Amygdala (tissue), 56 donors: ENCODE results near the gene LSM5.
"Not testable (repeated sequence)": the region's sequence is repeated elsewhere in the genome, so short reads cannot be mapped to it uniquely, and the experiment has no call there.

ENCODE experiments used
- DNase-seq, 56 donors: peaks; one replicate each; lab custom pipeline; 2025; lab: John Stamatoyannopoulos, UW

The LSM5 gene

DNA sequence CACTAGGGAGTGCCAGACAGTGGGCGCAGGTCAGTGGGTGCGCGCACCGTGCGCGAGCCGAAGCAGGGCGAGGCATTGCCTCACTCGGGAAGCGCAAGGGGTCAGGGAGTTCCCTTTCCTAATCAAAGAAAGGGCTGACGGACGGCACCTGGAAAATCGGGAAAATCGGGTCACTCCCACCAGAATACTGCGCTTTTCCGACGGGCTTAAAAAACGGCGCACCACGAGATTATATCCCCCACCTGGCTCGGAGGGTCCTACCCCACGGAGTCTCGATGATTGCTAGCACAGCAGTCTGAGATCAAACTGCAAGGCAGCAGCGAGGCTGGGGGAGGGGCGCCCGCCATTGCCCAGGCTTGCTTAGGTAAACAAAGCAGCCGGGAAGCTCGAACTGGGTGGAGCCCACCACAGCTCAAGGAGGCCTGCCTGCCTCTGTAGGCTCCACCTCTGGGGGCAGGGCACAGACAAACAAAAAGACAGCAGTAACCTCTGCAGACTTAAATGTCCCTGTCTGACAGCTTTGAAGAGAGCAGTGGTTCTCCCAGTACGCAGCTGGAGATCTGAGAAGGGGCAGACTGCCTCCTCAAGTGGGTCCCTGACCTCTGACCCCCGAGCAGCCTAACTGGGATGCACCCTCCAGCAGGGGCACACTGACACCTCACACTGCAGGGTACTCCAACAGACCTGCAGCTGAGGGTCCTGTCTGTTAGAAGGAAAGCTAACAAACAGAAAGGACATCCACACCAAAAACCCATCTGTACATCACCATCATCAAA lies 25.4 kb downstream of the LSM5 start:
- not testable (repeated sequence) for DNase-seq

DNA sequence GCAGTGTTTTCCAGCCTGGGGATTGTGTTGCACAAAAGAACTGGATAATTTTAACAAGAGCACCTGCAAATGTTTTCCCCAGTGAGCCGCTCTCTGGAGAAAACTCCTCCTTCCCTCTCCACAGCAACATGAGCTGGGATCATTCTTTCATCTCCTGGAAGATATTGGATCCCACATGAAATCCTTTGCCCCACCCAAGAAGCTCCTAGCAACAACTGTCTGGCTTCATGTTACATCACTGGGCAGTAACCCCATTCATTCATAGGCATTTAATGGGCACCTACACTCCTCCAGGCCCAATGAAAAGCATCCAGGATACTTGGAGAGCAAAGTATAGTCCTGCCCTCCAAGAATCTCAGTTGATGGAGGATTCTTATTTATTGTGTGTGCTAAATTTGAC lies 27.2 kb downstream of the LSM5 start:
- no peak for DNase-seq

GRCh38 chr7:32462451-32462850 lies 27.7 kb downstream of the LSM5 start:
- no peak for DNase-seq

- DNase-seq: no peak
Measured at GRCh38 chr7:32461484-32461883, 28.7 kb downstream of the LSM5 start.

- DNase-seq: no peak
Measured at GRCh38 chr7:32459788-32460187, 30.4 kb downstream of the LSM5 start.

GRCh38 chr7:32458025-32458424 lies 32.2 kb downstream of the LSM5 start:
- DNase-seq: no peak

DNA sequence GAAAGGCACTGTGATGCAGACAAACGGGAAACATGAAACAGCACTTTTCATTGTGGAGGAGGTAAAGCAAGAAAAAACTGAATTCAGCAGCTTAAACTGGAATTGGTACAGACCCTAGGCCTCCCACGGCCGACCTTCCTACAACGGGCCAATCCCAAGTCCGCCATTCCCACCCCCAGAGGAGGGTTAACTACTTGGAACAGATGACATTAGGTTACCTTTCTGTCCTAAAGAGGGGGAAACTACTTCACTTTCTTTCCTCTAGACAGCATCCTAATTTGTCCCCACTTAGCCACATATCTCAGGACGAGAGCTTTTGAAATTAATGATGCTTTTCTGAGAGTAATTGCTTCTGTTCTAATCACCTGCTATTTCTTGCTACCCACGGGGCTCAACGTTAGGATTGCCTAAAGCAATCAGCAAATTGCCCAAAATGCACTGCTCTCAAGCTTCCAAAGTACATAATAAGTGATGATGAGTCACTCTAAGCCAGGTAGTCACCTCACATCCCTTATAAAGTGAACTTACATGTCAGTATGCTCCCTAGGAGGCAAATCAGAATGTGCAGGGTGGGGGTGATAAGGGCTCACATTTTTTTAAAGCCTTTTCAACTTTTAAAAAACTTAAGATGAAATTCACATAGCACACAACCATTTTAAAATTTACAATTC lies 36.7 kb downstream of the LSM5 start:
- peak in 1 of 56 donors; percentile 2 for DNase-seq

- DNase-seq: no peak
Measured at GRCh38 chr7:32447218-32447617, 43.0 kb downstream of the LSM5 start.

- DNase-seq: no peak
Measured at GRCh38 chr7:32436146-32436928, 53.8 kb downstream of the LSM5 start.
